Testis (tissue), 3 donors: Measurements from ENCODE around the gene ODC1. TPM values are rescaled to one million over a fixed set of nuclear protein-coding genes. Genes with fewer than 3 reads are reported as not detected.

Source experiments
- DNase-seq: peaks from one replicate; pipeline ENCODE4 v3.0.0-alpha.2; 2019
- H3K27ac ChIP-seq, 2 donors: fragments of 200-600 bp; sonication (generic); one replicate each; pipeline ENCODE4 v1.5.1; 2019
- H3K27me3 ChIP-seq: fragments of 200-600 bp; sonication (generic); one replicate; pipeline ENCODE4 v1.5.1; 2019
- H3K36me3 ChIP-seq: fragments of 200-600 bp; sonication (generic); one replicate; pipeline ENCODE4 v1.5.1; 2017; ENCODE audit warnings: low read depth; ENCODE audit errors: missing control alignments
- H3K4me1 ChIP-seq: fragments of 200-600 bp; sonication (generic); one replicate; pipeline ENCODE4 v1.5.1; 2019
- H3K4me3 ChIP-seq, 2 donors: fragments of 200-600 bp; sonication (generic); one replicate each; pipeline ENCODE4 v1.5.1; 2017 to 2019
- H3K9me3 ChIP-seq: fragments of 200-600 bp; sonication (generic); one replicate; pipeline ENCODE4 v1.5.1; 2017
- POLR2A ChIP-seq: fragments of 450-650 bp; IDR thresholded peaks from one replicate; pipeline ENCODE4 v1.6.1; 2017; ENCODE audit warnings: antibody characterized with exemption, mild to moderate bottlenecking, moderate library complexity
- WGBS, 2 donors: methylation state at CpG; one replicate each; pipeline ENCODE4 v1.1.5; 2018; 5-methylcytosine and 5-hydroxymethylcytosine counted together
- intact Hi-C: fragments of 100-400 bp; cut with DNase I; formaldehyde crosslinking; loops from one replicate; pipeline ENCODE4 v1.15.1; 2023; ENCODE audit warnings: low total_unique reads
- polyA plus RNA-seq: library from polyadenylated mRNA; stranded (reverse); fragments of 350-450 nt; fragmentation: Illumina TruSeq; extraction: RNeasy Lipid Tissue Mini Kit (QIAGEN cat#74804); gene quantifications from one replicate; pipeline ENCODE4 v1.2.3, GENCODE V29; 2014; ENCODE audit warnings: low read depth, low replicate concordance; ENCODE audit not compliant: insufficient read depth
- total RNA-seq, 2 donors: library from RNA; depleted of rRNA; stranded (reverse); fragments of >200 nt; gene quantifications; one replicate each; pipeline ENCODE4 v1.2.3, GENCODE V29; 2016
- TF ChIP-seq, protein P1 (sequence below), 3 experiments: fragments of 450-650 bp in 2 of 3; fragments of 200-600 bp in 1 of 3; sonication (generic) in 1 of 3; IDR thresholded peaks; one replicate each; pipeline ENCODE4 v1.5.1; 2016 to 2019; ENCODE audit warnings: antibody characterized with exemption in 3 of 3, mild to moderate bottlenecking in 2 of 3, moderate library complexity in 1 of 3

ODC1 gene
- total and polyA plus RNA-seq, 3 donors from 2014 or later, result 208 to 321 (median 309) TPM

DNA sequence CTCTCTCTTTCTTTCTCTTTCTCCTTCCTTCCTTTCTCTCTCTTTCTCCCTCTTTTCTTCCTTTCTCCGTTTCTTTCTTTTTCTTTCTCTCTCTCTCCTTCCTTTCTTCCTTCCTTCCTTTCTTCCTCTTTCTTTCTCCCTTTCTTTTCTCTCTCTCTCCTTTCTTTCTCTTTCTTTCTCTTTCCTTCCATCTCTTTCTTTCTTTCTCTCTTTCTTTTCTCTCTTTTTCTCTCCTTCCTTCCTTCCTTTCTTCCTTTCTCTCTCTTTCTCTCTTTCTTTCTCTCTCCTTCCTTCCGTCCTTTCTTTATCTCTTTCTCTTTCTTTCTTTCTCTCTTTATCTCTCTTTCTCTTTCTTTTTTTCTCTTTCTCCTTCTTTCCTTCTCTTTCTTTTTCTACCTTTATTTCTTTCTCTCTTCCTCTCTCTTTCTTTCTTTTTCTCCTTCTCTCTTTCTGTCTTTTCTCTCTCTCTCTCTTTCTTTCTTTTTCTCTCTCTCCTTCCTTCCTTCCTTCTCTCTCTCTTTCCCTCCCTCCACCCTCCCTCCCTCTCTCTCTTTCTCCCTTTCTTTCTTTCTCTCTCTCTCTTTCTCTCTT lies 32.3 kb upstream of the ODC1 start:
- TF ChIP-seq, protein P1, sequence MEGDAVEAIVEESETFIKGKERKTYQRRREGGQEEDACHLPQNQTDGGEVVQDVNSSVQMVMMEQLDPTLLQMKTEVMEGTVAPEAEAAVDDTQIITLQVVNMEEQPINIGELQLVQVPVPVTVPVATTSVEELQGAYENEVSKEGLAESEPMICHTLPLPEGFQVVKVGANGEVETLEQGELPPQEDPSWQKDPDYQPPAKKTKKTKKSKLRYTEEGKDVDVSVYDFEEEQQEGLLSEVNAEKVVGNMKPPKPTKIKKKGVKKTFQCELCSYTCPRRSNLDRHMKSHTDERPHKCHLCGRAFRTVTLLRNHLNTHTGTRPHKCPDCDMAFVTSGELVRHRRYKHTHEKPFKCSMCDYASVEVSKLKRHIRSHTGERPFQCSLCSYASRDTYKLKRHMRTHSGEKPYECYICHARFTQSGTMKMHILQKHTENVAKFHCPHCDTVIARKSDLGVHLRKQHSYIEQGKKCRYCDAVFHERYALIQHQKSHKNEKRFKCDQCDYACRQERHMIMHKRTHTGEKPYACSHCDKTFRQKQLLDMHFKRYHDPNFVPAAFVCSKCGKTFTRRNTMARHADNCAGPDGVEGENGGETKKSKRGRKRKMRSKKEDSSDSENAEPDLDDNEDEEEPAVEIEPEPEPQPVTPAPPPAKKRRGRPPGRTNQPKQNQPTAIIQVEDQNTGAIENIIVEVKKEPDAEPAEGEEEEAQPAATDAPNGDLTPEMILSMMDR (IDR thresholded peaks at IDR 0.05), result no peak
- H3K27me3 ChIP-seq, result no peaks in the 10 kb centered on the region
- intact Hi-C loops, result no loop called here
- DNase-seq, result no peak
- H3K4me3 ChIP-seq, result no peak overlapping the region
- WGBS, 2 donors, result 89 to 91% methylated on average over 2 of the region's 2 CpGs
- no peak overlapping the region for H3K27ac ChIP-seq
- H3K9me3 ChIP-seq, result no peaks in the 10 kb centered on the region
- no peaks in the 10 kb centered on the region for H3K36me3 ChIP-seq
- no peaks in the 10 kb centered on the region for H3K4me1 ChIP-seq

DNA sequence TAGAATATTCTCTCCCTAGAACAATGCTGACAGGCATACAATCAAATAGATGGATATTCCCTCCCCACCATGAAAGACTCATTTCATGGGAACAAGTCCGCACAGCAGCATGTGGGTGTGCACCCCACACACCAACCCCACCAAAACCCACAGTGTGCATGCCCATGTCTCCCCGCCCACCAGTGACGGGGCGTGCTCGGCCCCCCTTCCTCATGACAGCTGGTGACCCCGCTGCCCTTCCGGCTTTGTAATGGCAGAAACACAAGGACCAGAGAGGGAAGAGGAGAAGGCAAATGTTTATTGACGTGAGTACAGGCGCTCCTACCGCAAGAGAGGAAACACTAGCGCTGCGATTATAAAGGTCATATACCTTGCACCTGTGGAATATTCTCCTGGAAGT lies 30.8 kb upstream of the ODC1 start:
- 88 to 91% methylated on average over 11 to 12 of the region's 12 CpGs for WGBS, 2 donors
- no peak for DNase-seq
- H3K27me3 ChIP-seq, result no peaks in the 10 kb centered on the region

DNA sequence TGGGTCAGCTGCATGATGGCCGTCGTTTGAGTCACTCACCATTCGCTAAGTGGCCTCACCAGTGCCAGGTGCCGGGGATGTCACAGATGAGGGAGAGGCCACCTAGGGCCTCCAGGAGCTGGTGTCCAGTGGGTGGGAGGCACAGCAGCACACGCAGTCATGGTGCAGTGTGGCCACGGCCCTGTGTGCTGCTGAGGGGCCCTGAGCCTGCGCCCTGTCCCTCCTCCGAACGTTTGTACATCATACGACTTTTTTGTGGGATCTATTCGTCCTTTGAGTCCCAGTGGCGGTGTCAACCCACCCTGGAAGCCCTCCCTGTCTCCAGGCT lies 30.1 kb upstream of the ODC1 start:
- WGBS, 2 donors, result 89 to 90% methylated on average over 8 to 12 of the region's 12 CpGs
- no peak for DNase-seq

More for the DNA sequence above, 30.8 kb upstream of the ODC1 start:
- intact Hi-C loops, result no loop called here
- Histone ChIP-seq H3K4me3 (no peak overlapping the region), H3K4me1 (no peaks in the 10 kb centered on the region), H3K9me3 (no peaks in the 10 kb centered on the region), H3K27ac (no peak overlapping the region), H3K36me3 (no peaks in the 10 kb centered on the region)
- no peak for TF ChIP-seq POLR2A
- TF ChIP-seq, protein P1 (IDR thresholded peaks at IDR 0.05), result no peak

DNA sequence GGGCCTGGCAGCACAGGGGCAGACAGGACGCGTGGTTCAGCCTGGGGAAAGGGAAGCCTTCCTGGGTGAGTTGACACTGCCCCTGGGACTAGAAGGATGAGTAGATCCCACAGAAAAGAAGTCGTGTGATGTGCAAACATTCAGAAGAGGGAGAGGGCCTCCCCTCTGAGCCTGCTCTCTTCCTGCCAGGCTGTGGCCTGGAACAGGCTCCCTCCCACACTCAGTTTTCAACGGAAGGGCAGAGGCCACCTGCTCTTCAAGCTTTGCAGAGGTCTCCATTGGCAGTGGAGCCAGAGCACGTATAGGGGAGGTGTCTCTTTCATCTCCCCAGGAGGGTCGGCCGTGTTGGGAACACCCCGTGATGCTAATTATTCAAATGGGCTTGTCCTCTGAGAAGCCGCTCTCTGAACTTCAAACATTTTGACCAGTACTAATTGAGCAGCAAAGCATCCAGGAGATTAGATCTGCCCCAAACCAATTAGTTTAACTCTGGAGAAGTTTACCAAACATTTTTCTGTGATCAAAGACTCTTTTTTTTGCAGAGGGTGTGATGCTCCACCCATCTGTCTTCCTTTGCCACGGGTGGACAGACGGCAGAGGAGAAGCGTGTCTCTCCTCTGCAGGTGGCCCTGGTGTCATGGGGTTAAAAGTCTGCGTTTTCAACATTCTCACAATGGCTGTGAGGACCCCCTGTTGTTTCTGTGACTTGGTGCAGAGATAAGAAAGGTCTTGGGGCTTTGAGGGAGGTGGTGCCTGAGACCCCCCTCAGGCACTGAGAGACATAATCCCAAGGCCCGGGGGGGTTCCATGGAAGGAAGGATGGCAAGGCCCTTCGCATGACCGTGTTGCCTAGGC lies 29.5 kb upstream of the ODC1 start:
- Histone ChIP-seq H3K36me3 (no peaks in the 10 kb centered on the region), H3K27ac (no peak overlapping the region), H3K4me1 (no peaks in the 10 kb centered on the region), H3K27me3 (no peaks in the 10 kb centered on the region), H3K9me3 (no peaks in the 10 kb centered on the region), H3K4me3 (no peak overlapping the region)
- TF ChIP-seq, protein P1 (IDR thresholded peaks at IDR 0.05), result no peak
- no peak for TF ChIP-seq POLR2A
- 73 to 75% methylated on average over 11 to 16 of the region's 16 CpGs for WGBS, 2 donors
- intact Hi-C loops, result no loop called here
- no peak for DNase-seq

More for the DNA sequence above, 30.1 kb upstream of the ODC1 start:
- Histone ChIP-seq H3K9me3 (no peaks in the 10 kb centered on the region), H3K27me3 (no peaks in the 10 kb centered on the region), H3K4me3 (no peak overlapping the region), H3K27ac (no peak overlapping the region), H3K4me1 (no peaks in the 10 kb centered on the region), H3K36me3 (no peaks in the 10 kb centered on the region)
- intact Hi-C loops, result no loop called here
- no peak for TF ChIP-seq POLR2A
- TF ChIP-seq, protein P1 (IDR thresholded peaks at IDR 0.05), result no peak
